Ammon's horn (tissue), 1 donor: Measurements from ENCODE around the gene BMPER.

Source experiments
- DNase-seq: peaks from one replicate; pipeline ENCODE4 v3.0.0-alpha.2; 2016; ENCODE audit warnings: low spot score

Gene BMPER

DNA sequence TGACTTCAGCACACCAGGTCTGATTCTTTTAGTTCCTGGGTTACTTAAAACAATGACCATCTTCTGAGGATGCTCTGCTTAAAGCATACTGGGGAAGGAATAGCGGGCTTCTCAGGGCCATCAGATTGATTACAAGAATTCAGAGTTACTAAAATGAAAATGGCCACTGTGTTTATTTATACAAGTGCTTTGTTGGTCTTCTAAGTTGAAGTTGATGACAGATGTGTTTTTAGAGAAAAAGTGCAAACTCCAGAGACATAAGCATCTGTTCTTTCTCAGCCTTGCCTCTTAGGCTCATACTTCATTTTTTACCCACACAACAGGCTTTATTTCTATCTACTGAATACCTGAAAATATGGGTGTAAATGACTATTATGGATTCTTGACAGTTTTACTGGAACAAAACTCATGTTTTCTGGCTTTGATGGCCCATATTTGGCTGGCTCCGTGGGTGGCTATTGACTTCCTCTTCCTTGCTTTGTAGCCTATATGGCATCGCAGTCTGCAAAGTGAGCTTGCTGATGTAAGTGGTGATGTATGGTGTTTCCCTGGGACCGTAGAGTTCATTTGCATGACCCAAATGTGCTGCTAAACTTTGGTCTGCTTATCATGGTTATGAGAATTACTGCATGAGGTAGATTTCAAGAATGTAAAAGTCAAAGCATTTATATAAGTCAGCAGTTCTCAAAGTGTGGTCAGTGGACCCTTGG is 121.3 kb downstream of the BMPER start:
- no peak for DNase-seq

DNA sequence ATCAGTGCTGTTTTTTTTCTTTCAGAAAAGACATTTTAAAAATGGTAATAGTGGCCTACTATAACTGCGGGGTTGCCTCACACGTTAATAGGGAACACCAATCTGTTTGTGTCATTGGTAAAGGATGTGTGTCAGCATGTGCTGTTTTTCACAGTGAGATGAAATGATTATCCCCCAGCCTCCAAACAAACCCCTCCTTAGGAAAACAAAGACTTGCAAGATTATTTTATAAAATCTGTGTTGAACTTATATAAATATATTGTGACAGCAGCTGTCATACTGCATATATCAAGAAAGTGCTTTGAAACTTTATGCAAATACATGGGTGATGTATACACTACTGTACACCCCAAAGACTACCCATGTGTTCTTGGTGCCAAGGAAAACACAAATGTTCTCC is 125.8 kb downstream of the BMPER start:
- DNase-seq = no peak

DNA sequence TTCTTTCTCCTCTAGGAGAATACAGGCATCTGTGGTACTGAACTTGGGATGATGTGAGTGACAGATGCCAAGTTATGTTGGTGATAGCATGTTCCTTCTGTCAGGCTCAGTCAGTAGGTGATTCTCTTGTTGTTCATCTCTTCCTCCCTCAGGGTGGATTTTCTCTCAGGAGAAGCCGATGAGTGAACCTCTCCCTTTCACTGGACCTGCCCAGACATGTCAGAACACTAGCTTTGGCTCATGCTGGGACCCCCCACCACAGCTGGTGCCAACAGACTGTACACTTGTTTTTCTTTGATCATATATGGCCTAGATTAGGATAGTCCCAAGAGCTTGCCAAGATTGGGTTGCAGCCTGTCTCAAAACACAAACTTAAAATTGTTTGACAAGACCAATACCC is 129.4 kb downstream of the BMPER start:
- DNase-seq = no peak

DNA sequence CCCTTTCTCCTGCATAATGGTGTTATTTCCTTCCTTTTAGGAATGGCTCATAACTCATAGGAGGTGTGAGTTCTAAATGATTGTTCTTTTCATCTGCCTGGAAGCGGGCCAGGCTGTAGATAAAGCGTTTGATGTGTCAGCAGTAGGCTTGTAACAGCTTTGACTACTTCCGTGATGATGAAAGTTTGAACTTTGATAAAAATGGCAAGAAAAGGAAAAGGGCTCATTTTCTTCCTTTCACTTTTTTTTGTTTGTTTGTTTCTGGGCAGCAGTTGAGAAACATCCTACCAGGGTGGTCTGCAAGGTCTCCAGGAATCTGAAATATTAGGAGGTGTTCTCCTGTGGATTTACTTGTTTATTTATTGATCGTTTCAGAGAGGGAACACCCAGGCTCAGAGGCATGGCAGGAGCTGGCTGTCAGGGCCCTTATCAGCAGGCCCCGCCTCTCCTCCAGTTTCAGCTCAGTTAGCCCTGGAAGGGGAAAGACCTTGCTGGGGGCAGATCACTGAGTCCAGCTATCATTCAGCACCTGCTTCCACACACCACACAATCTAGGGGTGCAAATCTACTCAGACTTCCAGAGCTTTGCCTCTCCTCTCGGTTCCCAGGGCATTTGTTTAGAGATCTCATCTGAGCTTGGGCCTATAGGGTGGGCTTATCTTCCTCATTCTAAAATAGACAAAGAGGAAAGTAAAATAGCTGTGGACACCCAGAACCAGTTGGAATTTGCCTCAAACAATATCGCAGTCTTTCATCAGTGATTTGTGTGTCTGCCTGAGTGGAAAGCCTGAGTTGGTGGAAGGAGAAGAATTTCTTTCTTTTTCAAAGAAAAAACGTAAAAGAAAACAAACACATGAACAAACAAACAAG is 130.9 kb downstream of the BMPER start:
- DNase-seq = no peak

DNA sequence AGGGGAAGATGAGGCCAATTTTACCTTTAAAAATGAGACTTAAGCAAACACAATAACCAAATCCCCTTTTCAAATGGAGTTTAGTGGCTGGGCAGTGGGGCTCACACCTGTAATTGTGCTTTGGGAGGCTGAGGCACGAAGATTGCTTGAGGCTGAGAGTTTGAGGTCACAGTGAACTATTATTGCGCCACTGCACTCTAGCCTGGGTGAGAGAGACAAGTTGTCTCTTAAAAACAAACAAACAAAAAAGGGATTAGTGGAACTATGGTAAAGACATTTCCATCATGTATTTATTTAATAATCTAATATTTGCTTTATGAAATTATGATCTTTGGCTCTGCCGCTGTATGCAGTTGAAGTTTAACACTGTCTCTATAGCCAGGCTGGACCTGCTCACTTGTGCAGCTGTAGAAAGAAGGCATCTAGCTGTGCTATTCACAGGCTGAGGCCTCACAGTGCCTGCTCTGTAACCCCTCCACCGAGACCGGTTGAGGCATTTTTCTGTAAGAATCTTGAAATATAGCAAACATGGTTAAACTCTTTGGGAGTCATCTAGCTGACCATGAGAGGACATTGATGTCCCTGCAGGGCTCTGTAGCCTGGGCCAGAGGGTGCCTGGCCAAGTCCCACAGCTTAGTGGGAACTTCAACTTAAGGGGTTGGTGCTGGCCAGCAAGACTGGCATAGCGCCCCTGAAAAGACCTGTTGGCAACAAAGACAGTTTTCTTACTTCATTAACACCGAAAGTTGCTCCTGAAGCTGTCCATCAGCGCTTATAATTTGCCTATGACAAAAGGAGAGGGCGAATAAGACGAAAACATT is 131.8 kb downstream of the BMPER start:
- DNase-seq = no peak

DNA sequence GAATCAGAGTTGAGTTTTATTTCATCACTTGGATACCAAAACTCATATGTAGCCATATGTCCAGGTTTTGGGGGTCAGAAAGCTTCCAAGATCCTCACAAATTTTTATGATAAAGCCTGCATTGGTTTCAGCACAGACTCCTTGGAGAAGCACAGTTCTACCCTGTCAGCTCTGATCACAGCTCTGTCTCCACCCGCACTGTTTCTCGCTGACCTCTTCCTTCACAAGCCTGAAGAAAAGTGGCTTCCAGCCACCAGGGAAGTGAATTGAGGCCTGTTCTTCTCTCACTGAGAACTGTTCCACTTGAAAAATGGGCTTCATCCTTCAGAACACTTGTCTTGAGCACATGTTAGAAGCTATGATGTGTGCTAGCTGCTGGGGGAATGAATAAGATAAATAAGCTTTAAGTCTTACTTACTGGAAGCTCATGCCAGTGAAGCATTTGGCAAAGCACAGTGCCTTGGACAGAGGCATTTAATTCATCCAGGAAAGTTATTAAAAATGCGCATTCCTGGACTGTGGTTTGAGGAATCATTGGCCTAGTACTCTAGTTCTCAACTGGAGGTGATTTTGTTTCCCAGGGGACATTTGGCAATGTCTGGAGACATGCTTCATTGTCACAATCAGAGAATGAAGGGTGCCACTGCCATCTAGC is 133.6 kb downstream of the BMPER start:
- no peak for DNase-seq

DNA sequence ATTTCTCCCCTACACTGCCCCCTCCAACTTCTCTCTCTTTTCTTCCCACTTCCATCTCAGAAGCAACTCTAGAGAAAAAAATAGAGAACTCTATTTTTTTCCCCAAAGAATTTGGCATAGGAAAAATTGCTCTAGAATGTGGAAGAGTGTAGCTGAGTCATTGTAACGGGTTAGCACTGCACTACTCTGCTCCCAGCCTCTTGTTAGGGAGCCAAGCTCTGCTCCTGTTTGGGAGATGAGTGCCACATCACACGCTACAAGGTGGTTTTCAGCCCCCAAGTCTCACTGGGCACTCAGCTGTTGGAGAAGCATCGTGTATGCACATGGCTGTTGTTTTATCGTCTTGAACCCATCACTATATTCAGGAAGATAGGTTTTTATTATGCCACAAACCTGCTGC is 136.4 kb downstream of the BMPER start:
- no peak for DNase-seq

DNA sequence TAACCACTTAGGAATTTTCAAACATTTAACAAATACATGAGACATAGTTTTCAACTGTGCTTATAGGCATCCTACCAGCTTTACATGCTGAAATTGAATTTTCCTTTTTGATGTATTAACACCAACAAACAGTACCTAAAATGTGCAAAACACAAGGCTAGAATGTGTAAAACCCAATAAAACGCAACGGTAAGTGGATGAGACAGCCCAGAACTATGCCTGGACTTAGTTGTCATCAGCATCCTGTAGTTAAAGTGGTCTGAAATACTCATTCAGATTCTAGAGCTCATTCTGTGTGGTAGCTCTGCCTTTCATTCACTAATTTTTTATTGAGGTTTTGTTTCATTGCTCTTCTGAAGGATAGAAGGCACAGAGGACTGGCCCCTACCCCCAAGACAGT is 137.1 kb downstream of the BMPER start:
- no peak for DNase-seq

DNA sequence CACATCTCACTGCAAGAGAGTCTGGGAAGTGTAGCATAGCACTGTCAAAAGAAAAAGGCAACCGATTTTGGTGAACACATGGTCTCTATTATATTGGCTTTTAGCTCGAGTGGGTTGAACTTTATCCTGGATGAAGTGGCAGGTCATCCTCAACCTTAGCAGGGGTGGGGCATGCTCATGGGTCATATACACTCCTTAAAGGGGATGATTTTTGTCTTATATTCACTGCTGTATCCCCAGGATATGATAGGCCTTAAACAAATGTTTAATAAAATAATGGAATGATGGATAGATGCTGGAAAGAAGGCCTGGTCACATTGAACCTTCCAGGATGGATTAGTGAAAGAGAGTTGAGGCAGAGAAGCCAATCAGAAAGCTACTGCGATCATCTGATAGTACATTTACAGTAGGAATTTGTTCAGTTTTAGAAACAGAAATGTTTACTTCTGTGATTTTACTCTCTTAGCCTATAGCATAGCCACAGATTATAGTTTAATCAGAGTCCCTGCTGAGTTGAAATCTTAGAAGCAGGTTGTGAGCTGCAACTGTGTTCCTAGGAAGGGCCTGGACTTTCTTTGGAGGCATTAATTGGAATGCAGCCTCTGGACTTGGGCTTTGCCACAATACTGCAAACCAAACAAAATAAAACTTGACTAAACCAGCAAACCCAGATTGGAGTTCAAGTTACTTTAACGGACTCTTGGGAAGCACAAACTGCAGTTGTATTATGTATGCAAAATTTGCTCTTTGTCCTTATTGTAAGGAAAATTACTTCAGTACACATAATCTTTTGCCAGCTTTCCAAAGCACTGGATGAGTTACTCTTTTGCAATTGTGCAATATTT is 138.3 kb downstream of the BMPER start:
- DNase-seq = no peak

DNA sequence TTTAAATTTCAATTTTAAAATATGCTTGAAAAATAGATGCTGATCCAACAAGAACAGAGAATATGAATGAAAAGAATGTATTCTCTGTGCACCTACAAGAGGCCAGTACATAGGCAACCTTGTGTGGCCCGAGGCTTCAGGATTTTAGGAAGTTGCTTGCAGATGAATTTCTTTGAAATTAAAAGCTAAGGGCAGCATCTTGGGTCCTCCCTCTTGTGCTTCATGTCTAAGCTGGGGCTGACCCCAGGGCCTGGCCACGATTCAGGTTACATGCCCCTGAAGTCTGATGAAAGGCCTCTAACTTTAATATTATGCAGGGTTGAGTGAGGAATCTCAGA is 138.9 kb downstream of the BMPER start:
- no peak for DNase-seq

DNA sequence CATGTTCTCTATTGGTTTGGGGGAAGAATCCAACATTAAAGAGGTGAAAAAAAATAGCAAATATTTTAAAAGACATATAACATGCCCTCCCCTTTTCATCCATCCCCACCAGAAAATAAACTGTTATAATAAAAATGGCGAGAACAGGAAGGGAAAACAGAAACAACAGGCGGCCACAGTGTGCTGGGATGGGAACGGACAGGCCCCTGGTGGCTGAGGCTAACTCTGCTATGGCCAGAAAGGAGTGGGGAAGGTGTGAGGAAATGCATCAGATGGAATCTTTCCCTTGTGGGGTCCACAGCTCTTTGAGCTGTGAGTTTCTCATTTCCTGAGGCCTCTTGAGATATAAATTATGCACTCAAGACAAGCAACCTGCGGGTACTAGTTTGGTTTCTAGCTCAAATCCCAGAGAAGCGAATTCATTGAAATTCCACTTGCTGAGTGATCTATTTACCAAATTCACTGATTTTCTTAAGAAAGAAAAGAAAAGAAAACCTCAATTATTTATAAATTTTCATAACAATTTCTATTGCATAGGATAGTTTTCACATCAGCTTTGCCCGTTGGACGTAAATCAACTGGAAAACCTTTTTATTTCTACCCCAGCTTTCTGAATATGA is 139.5 kb downstream of the BMPER start:
- no peak for DNase-seq

DNA sequence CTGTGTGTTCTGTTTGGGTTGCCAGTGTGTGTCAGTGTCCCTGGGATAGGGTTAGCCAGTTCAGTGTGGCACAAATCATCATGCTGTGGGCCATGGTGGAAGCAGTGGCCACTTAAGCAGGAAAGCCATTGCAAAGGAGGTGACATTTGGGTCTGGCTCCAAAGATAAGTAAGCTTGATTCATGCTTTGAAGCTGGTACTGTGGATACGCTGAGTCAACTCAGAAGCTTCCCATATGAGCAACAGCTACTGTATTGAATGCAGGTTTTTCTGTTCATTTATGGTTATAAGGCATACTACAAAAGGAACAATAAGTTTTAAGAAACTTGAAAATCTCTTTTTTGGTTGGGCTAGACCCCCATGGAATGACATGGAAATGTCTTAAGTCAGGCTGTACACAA is 143.1 kb downstream of the BMPER start:
- no peak for DNase-seq

DNA sequence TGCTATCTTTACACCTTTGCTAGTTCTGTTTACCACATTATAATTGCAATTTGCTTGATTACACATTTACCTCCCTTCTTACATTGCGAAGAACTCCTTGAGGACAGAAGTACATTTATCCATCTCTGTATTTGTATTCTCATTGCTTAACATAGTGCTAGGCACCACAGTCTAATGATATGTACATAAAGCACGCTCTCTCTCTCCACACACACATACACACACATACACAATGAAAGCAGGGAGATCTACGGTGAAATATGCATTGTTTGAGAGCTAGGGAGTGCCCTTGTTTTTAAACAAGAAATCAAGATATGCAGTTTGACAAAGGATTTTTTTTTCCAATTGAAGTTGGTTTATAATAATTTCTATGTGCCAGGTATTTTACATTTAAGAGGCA is 148.7 kb downstream of the BMPER start:
- no peak for DNase-seq

DNA sequence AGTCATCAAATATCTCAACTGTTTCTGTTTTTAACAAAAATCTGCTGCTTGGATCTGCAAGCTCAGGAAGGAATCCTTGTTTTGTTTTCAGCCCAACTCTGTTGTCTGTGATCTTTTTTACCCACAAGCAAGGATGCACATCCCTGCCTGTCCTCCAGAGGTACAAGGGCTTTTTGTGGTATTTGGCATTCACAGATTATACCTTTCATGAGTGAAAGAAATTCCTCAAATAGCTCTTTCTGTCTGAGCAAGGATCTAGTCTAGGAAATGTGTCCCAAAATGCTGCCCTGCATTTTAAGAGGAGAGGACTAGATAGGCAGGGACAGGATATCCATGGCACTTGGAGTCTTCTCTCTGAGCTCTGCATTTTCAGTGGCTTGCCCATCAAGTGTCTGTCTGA is 151.8 kb downstream of the BMPER start:
- DNase-seq = no peak

DNA sequence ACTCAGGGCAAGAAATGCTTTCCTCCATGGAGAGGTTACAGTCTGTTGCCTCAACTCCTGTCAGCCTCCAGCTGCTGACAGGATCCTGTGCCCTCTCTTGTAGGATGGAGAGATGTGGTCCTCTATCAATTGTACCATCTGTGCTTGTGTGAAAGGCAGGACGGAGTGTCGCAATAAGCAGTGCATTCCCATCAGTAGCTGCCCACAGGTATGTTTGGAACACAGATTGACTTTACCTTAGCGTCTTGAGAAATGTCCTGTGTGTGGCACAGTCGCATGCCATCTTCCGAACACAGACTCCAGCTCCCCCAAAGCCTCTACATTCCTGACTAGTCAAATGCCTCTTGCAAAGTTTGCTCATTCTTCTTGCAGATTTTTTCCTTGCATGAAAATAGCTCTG is 152.6 kb downstream of the BMPER start:
- no peak for DNase-seq

DNA sequence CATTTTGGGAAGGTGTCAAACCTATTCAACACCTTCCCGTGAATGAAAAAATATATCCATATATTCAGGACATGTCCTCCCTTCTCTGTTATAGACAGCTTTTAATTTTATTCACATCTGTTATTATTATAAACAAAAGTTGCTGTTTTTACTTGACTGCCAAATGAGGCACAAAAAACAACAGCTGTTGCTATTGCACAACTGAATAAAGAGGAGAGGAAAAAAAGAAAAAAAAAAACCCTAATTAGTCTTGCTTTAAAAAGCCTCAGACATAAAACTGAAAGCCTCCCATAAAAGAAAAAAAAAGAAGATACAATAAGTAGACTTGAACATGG is 153.4 kb downstream of the BMPER start:
- no peak for DNase-seq

DNA sequence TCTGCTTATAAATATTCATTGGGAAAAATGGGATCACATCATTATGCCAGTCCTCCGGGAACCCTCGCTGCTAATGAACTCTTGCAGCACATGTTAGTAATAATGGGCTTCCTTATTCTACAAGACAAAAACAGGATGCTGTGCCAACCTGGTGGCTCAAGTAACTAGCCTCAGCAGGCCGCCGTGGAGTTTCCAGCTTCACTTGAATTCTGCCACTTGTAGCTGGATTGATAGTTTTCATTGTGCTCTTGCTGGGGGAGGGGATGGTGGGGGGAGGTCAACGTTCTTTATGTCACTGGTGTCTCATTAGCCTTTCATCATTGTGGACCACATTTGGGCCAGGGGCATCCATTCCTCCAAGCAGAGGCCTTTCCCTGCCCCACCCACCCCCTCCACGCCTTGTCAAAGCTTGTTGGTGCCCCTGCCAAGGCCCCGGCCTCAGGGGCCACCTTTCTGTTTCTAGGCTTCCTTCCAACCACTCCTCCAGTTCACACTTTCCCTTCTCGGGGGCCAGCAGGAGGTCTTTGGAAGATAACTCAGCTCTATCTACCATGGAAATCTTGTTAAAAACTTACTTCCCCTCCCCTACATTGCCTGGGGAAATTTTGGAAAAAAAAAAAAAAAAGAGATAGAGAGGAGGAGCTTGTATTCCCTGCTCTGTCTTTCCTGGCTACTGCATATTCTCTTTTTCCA is 153.9 kb downstream of the BMPER start:
- peak; percentile 80 for DNase-seq

DNA sequence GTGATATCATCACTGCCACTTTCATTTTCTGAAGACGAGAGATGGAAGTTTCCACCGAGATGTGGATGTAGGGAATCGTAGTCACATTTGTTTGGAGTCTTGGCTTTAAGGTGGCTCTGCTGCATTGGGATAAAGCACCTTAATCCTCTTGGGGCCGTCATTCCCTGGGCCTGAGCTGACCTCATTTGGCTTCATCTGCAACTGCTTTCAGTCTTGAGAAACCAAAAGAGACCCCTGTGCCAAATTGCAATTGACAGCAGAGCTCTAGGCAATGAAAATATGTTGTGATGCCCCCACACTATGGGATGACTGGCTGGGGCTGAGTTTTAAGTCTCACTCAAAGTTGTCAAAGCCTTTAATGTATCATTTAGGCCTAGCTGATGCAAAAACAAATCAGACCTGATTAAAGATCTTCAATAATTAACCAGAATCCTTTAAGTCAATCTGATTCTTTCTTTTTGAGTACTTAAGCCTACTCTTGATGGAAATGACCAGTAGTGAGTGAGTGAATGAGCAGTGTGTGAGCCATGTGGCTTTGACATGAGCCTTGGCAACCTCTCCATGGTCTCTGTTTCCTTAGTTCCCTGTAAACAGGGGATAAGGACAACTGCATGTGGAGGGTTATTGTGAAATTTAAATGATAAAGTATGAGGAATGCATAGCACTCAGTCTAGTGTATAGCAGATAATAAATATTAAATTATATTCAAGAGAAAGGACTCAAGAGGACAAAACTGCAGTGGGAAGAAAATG is 155.0 kb downstream of the BMPER start:
- no peak for DNase-seq

DNA sequence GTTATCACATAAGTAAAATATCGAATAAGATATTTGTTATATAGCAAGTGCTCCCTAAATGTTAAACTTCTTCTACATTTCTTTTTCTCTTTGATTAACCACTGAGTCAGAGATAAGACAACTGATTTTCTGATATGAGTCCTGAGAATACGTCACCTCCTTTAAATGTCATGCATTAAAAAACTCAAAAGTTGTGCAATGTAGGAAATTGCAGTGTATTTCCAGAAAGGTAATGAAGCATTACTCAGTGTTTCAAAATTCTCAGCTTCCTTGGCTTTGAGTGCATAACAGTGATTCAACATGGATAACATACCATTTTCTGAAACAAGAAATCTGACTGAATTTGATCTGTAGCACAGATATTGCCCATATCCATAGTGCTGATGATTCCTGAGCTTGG is 155.8 kb downstream of the BMPER start:
- no peak for DNase-seq

DNA sequence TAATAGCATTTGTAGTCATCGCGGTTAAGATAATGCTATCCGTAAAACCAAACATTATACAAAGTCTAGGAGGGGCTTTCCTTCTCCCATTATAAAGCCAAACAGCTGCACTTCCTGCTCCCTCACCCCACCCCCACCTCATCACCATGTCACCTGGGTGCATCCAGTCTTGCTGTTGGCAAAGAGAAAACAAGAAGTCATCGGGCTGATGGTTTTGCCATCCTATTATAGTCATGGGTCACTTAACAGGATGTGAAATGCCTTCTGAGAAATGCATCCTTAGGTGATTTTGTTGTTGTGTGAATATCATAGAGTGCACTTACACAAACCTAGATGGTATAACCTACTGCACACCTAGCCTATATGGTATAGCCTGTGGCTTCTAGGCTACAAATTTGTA is 157.0 kb downstream of the BMPER start:
- DNase-seq = no peak
